Hepatocyte (in vitro differentiated cells): ENCODE measurements around the gene CORO1C. TPM values are rescaled to one million over a fixed set of nuclear protein-coding genes. Genes with fewer than 3 reads are reported as not detected.

ENCODE experiments used
- DNase-seq: peaks from one replicate; pipeline ENCODE4 v3.0.0-alpha.2; 2016; ENCODE audit warnings: low spot score
- H2AFZ ChIP-seq: fragments of 200-600 bp; sonication (generic); 2 replicates; pipeline ENCODE4 v1.6.0; 2016; ENCODE audit warnings: antibody characterized with exemption, mild to moderate bottlenecking
- H3K27ac ChIP-seq: fragments of 200-600 bp; sonication (generic); 2 replicates; pipeline ENCODE4 v1.5.1; 2016; ENCODE audit warnings: mild to moderate bottlenecking
- H3K27me3 ChIP-seq: fragments of 200-600 bp; sonication (generic); 2 replicates; pipeline ENCODE4 v1.6.1; 2016
- H3K36me3 ChIP-seq: fragments of 200-600 bp; sonication (generic); replicated peaks from 2 replicates; pipeline ENCODE4 v1.5.1; 2016; ENCODE audit warnings: low read depth; ENCODE audit not compliant: insufficient read depth
- H3K4me1 ChIP-seq: fragments of 200-600 bp; sonication (generic); 2 replicates; pipeline ENCODE4 v1.5.1; 2016; ENCODE audit warnings: mild to moderate bottlenecking, moderate library complexity; ENCODE audit not compliant: insufficient read depth
- H3K4me2 ChIP-seq: fragments of 200-600 bp; sonication (generic); 2 replicates; pipeline ENCODE4 v1.6.0; 2016
- H3K4me3 ChIP-seq: fragments of 200-600 bp; sonication (generic); 2 replicates; pipeline ENCODE4 v1.5.1; 2016; ENCODE audit warnings: mild to moderate bottlenecking
- H3K79me2 ChIP-seq: fragments of 200-600 bp; sonication (generic); 2 replicates; pipeline ENCODE4 v1.6.0; 2017; ENCODE audit warnings: mild to moderate bottlenecking
- H3K9me2 ChIP-seq: fragments of 200-600 bp; sonication (generic); replicated peaks from 2 replicates; pipeline ENCODE4 v1.6.0; 2017; ENCODE audit warnings: mild to moderate bottlenecking; ENCODE audit not compliant: insufficient read depth
- H3K9me3 ChIP-seq: fragments of 200-600 bp; sonication (generic); 2 replicates; pipeline ENCODE4 v1.5.1; 2016; ENCODE audit warnings: low read depth, mild to moderate bottlenecking
- H4K20me1 ChIP-seq: fragments of 200-600 bp; sonication (generic); 2 replicates; pipeline ENCODE4 v1.6.0; 2016; ENCODE audit warnings: mild to moderate bottlenecking; ENCODE audit not compliant: insufficient read depth, poor library complexity, severe bottlenecking
- CTCF ChIP-seq: fragments of 200-600 bp; sonication (generic); IDR thresholded peaks from 2 replicates; pipeline ENCODE4 v1.5.1; 2016; ENCODE audit warnings: antibody characterized with exemption, mild to moderate bottlenecking; ENCODE audit not compliant: poor library complexity
- EZH2 ChIP-seq: fragments of 200-600 bp; sonication (generic); IDR thresholded peaks from 2 replicates; pipeline ENCODE4 v1.6.1; 2016; ENCODE audit warnings: antibody characterized with exemption, mild to moderate bottlenecking, borderline replicate concordance
- EZH2phosphoT487 ChIP-seq: fragments of 200-600 bp; sonication (generic); IDR thresholded peaks from one replicate; pipeline ENCODE4 v1.6.1; 2018; ENCODE audit warnings: antibody characterized with exemption, mild to moderate bottlenecking, low read depth, moderate library complexity; ENCODE audit not compliant: unreplicated experiment, severe bottlenecking
- whole genome bisulfite sequencing: methylation state at CpG from one replicate; pipeline ENCODE4 v1.1.6; 2016; ENCODE audit warnings: low lambda C conversion rate; ENCODE audit errors: missing lambda C conversion rate; 5-methylcytosine and 5-hydroxymethylcytosine counted together
- polyA plus RNA-seq: library from polyadenylated mRNA; unstranded; fragments of >200 nt; fragmentation: Nextera tagmentation; extraction: Ambion mirVana; gene quantifications from 2 replicates; pipeline ENCODE4 v1.2.1, GENCODE V29; 2016
- total RNA-seq: library from RNA; depleted of rRNA; stranded (reverse); fragments of >200 nt; gene quantifications from 2 replicates; pipeline ENCODE4 v1.2.3, GENCODE V29; 2014

The CORO1C gene
- total and polyA plus RNA-seq, 2 experiments from 2014 or later = 110 to 137 TPM

- H2AFZ ChIP-seq = no peak overlapping the region
- H3K27me3 ChIP-seq = no peaks in the 10 kb centered on the region
- TF ChIP-seq EZH2phosphoT487 = no peak
- TF ChIP-seq CTCF = no peak
- no peak for DNase-seq
- H3K4me1 ChIP-seq = peaks cover 10% of the 10 kb centered on the region
- no peaks in the 10 kb centered on the region for H3K9me3 ChIP-seq
- peaks cover 8% of the 10 kb centered on the region for H3K79me2 ChIP-seq
- no peak overlapping the region for H3K4me2 ChIP-seq
- 92% methylated on average over 15 of the region's 15 CpGs for WGBS
- no peak overlapping the region for H3K4me3 ChIP-seq
- H4K20me1 ChIP-seq = no peaks in the 10 kb centered on the region
- no peak overlapping the region for H3K27ac ChIP-seq
- H3K9me2 ChIP-seq = no peaks in the 10 kb centered on the region
- H3K36me3 ChIP-seq = no peaks in the 10 kb centered on the region
Observed at GRCh38 chr12:108602976-108603704, 128.2 kb downstream of the CORO1C start.

- Histone ChIP-seq H4K20me1 (no peaks in the 10 kb centered on the region), H3K27me3 (no peaks in the 10 kb centered on the region), H3K9me3 (no peaks in the 10 kb centered on the region), H3K36me3 (no peaks in the 10 kb centered on the region), H3K27ac (no peak overlapping the region), H3K79me2 (peaks cover 15% of the 10 kb centered on the region), H2AFZ (no peak overlapping the region), H3K9me2 (no peaks in the 10 kb centered on the region), H3K4me3 (no peak overlapping the region), H3K4me2 (no peak overlapping the region), H3K4me1 (peaks cover 11% of the 10 kb centered on the region)
- no peak for TF ChIP-seq EZH2
- TF ChIP-seq CTCF = no peak
- DNase-seq = no peak
- WGBS = 95% methylated on average over 9 of the region's 9 CpGs
Observed at GRCh38 chr12:108602209-108602705, 129.1 kb downstream of the CORO1C start.

- Histone ChIP-seq H3K4me3 (no peak overlapping the region), H2AFZ (no peak overlapping the region), H3K4me2 (no peak overlapping the region), H3K27ac (no peak overlapping the region), H3K9me2 (no peaks in the 10 kb centered on the region), H4K20me1 (no peaks in the 10 kb centered on the region), H3K36me3 (no peaks in the 10 kb centered on the region), H3K27me3 (no peaks in the 10 kb centered on the region), H3K4me1 (peaks cover 8% of the 10 kb centered on the region), H3K79me2 (peaks cover 31% of the 10 kb centered on the region), H3K9me3 (no peaks in the 10 kb centered on the region)
- no peak for TF ChIP-seq EZH2
- no peak for TF ChIP-seq CTCF
- no peak for TF ChIP-seq EZH2phosphoT487
- DNase-seq = no peak
- WGBS = 62% methylated on average over 4 of the region's 4 CpGs
Observed at GRCh38 chr12:108600702-108601007, 130.7 kb downstream of the CORO1C start.
